Pancreas (tissue), 10 donors: Measurements from ENCODE around the gene SCMH1. TPM values are rescaled to one million over a fixed set of nuclear protein-coding genes. Genes with fewer than 3 reads are reported as not detected.

Source experiments
- ATAC-seq, 4 donors: fragments of 200-7000 bp; cut with Tn5 transposase; one replicate each; pipeline versions ENCODE4 v1.8.0 to v1.9.1; 2020; ENCODE audit warnings: mild to moderate bottlenecking in 4 of 4, moderate library complexity in 4 of 4
- DNase-seq, 6 donors: peaks; one replicate each; pipeline ENCODE4 v3.0.0-alpha.2; 2020
- FAIRE-seq: peaks from 2 replicates; lab custom pipeline; 2012; peaks lifted over from hg19 to GRCh38; lab: Jason Lieb, UNC
- H3K27ac ChIP-seq, 4 donors: fragments of 200-600 bp; sonication (generic); 1 replicate in 3 of 4; 2 replicates in 1 of 4; pipeline versions ENCODE4 v1.5.0 to v1.8.0; 2020
- H3K27me3 ChIP-seq, 4 donors: fragments of 200-600 bp; one replicate each; pipeline ENCODE4 v1.8.0; 2021
- H3K36me3 ChIP-seq, 3 donors: fragments of 200-600 bp; sonication (generic) in 1 of 3; one replicate each; pipeline versions ENCODE4 v1.5.0 to v1.8.0; 2020 to 2021
- H3K4me1 ChIP-seq, 3 donors: fragments of 200-600 bp; one replicate each; pipeline ENCODE4 v1.8.0; 2021
- H3K4me3 ChIP-seq, 4 donors: fragments of 200-600 bp; sonication (generic) in 2 of 4; one replicate each; pipeline versions ENCODE4 v1.5.0 to v1.8.0; 2020 to 2021
- H3K9me3 ChIP-seq, 4 donors: fragments of 200-600 bp; one replicate each; pipeline ENCODE4 v1.8.0; 2021
- WGBS, 2 donors: extraction: QIAGEN DNeasy Blood & Tissue Kit; methylation state at CpG; one replicate each; pipeline ENCODE4 v1.1.7; 2013; 5-methylcytosine and 5-hydroxymethylcytosine counted together
- intact Hi-C, 3 donors: fragments of 100-400 bp; cut with DNase I; formaldehyde crosslinking; loops; one replicate each; pipeline versions ENCODE4 v1.11.1 to v1.14.2; 2022
- polyA plus RNA-seq, 2 donors: library from polyadenylated mRNA; stranded (reverse); fragments of 200-250 nt; gene quantifications; one replicate each; pipeline ENCODE4 v1.2.3, GENCODE V29; 2013
- total RNA-seq, 6 donors: library from RNA; stranded (reverse); fragmentation: NEBNext Ultra II Directional in 4 of 6; extraction: Animal tissue kit (Norgen Biotek cat#: 25700) in 4 of 6; gene quantifications; one replicate each; pipeline versions ENCODE4 v1.2.1 to v1.2.4, GENCODE V29; 2021 to 2023
- TF ChIP-seq, protein P1 (sequence below), 4 donors: fragments of 200-600 bp; sonication (generic) in 3 of 4; IDR thresholded peaks; one replicate each; pipeline versions ENCODE4 v1.5.0 to v1.8.0; 2021; ENCODE audit warnings: antibody characterized with exemption in 4 of 4
- donor health status: healthy with polysubstance abuse.
- donor health status: DM: no; HTN: no; CAD: no; lungs with moderate emphysema.
- donor health status: DM: no; HTN: no; CAD: no.
- donor health status: control.
- donor health status: control.
- donor health status: Bipolar disorder and iron deficiency.
- donor health status: DM: yes; HTN: yes; CAD: no.
- donor health status: DM: no; HTN: no; CAD: no.
- donor health status: DM: no; HTN: no; CAD: no.
- donor health status: DM: yes; HTN: yes; CAD: no.

The SCMH1 gene
- total and polyA plus RNA-seq, 8 donors = 24.5 to 41.9 (median 29.9) TPM

DNA sequence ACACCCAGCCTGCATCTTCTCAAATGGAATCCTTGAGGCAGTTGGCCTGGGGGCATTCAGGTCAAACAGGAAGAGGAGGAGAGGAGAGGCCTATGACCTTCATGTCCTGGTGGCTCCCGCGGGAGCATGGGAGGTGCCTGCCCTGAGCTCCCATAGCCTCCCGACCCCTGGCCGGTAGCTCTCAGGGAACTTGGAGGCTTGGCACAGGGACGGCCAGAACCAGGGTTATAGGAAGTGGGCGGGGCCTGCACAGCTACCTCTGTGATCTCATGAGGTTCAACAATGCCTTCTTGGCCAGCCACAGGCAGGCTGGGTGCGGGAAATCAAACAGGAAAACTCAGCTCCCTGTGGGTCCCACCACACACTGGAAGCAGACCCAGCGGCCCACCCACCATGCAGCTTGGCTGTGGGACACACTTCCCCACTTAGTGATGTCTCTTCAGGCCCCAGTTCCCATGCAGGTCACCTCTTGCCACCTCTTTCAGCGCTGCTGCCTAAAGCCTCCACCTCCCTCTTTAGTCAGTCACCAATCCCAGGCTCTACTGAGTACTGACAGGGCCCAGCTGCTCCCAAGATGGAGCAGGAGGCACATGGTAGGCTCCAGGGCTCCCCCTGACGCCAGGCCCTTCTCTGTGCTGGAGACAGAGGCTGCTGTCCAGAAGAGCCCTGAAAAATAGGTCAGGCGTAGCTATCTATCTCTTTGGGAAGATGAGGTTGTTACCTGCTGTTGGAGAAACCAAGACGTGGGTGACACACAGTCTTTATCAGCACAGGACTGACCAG is 220.4 kb downstream of the SCMH1 start, which contains the start of gene SLFNL1:
TSS of gene SLFNL1 (minus strand) at position 200 of the 783 bp plus-strand sequence. CDS start 1,065 bp downstream, outside the sequence.
- TF ChIP-seq, protein P1, sequence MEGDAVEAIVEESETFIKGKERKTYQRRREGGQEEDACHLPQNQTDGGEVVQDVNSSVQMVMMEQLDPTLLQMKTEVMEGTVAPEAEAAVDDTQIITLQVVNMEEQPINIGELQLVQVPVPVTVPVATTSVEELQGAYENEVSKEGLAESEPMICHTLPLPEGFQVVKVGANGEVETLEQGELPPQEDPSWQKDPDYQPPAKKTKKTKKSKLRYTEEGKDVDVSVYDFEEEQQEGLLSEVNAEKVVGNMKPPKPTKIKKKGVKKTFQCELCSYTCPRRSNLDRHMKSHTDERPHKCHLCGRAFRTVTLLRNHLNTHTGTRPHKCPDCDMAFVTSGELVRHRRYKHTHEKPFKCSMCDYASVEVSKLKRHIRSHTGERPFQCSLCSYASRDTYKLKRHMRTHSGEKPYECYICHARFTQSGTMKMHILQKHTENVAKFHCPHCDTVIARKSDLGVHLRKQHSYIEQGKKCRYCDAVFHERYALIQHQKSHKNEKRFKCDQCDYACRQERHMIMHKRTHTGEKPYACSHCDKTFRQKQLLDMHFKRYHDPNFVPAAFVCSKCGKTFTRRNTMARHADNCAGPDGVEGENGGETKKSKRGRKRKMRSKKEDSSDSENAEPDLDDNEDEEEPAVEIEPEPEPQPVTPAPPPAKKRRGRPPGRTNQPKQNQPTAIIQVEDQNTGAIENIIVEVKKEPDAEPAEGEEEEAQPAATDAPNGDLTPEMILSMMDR (IDR thresholded peaks at IDR 0.05) = no peak
- ATAC-seq = peak in 1 of 4 donors; percentile 19
- intact Hi-C loops = no loop called here
- WGBS, 2 donors = 71 to 73% methylated on average over 12 of the region's 12 CpGs
- no peak for DNase-seq
- Histone ChIP-seq H3K9me3 (no peaks in the 10 kb centered on the region), H3K4me1 (no peaks in the 10 kb centered on the region), H3K27me3 (no peaks in the 10 kb centered on the region), H3K4me3 (no peak within 1 kb of the TSS), H3K27ac (no peak within 1 kb of the TSS), H3K36me3 (no peaks in the 10 kb centered on the region)
- no peak for FAIRE-seq

DNA sequence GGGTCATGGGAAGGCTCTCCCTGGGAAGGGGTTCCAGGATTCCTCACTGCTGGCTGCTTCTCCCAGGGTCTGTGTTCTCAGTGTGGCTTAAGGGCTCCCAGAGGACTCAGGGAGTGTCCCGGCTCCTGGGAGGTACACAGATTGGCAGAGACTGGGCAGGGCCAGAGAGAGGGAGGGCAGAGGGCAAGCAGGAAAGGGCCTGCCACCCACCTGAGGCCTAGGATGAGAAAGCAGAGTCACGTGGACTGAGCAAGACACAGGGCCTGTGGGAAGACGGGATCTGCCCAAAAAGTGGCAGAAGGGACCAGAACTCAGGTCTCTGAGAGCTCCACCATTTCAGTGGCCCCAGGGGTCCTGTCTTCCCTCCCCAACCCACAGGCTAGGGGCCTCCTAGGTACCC is 221.5 kb downstream of the SCMH1 start:
- FAIRE-seq = no peak
- no peak for DNase-seq
- no peak overlapping the region for H3K27ac ChIP-seq

DNA sequence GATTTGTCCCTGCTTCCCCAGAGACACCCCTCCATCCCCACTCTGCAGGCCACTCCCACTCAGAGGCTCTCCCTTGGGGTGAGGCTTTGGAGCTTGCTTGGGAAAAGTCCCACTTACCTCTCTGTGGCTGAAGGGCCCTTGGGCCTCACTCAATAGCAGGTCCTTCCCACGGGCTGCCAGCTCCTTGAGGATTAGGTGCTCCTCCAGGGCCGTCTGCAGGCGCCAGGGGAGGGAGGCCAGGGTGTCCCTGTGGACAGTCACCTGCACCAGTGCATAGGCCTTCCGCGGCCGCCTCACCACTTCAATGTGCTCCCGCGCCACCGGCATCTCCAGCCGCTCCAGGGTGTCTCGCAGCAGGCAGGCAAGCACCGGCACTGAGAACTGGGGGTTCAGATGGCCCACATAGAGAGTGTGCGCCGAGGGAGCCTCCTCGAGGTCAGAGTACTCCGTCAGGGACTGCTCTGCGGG is 222.0 kb downstream of the SCMH1 start:
- WGBS, 2 donors = 92 to 95% methylated on average over 17 of the region's 17 CpGs
- DNase-seq = no peak

More for the DNA sequence above, 221.5 kb downstream of the SCMH1 start:
- Histone ChIP-seq H3K27me3 (no peaks in the 10 kb centered on the region), H3K36me3 (no peaks in the 10 kb centered on the region), H3K9me3 (no peaks in the 10 kb centered on the region), H3K4me3 (no peak overlapping the region), H3K4me1 (no peaks in the 10 kb centered on the region)
- WGBS, 2 donors = 65 to 72% methylated on average over 3 of the region's 3 CpGs
- TF ChIP-seq, protein P1 (IDR thresholded peaks at IDR 0.05) = no peak
- ATAC-seq = peak in 1 of 4 donors; percentile 10
- intact Hi-C loops = no loop called here

DNA sequence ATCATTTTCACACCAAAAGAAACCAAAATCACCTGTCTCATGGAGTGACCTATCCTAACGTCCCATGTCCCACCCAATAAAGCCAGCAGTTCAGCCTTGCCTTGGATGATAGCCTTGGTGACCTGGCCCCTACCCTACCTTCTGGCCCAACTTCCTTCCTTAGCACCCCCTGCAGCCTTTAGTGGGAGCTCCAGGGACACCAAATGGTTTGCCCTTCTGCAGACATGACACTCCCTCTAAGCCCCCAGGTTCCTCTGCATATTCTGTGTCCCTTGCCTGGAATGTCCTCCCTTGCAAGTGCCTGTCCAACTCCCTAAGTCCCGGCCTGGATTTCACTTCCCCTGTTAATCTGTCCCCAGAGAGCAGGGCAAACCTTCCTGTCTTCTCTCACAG is 222.8 kb downstream of the SCMH1 start:
- intact Hi-C loops = loop anchor here in 1 of 3 donors (10.0 kb wide), 1 partner anchor 65 kb away; no protein-coding TSS in a partner anchor
- ATAC-seq (no peak), FAIRE-seq (no peak), DNase-seq (no peak)
- WGBS, 2 donors = 73 to 81% methylated on average over 2 of the region's 2 CpGs
- Histone ChIP-seq H3K27ac (no peak overlapping the region), H3K9me3 (no peaks in the 10 kb centered on the region), H3K4me1 (no peaks in the 10 kb centered on the region), H3K4me3 (no peak overlapping the region), H3K36me3 (no peaks in the 10 kb centered on the region), H3K27me3 (no peaks in the 10 kb centered on the region)
- TF ChIP-seq, protein P1 (IDR thresholded peaks at IDR 0.05) = no peak

More for the DNA sequence above, 222.0 kb downstream of the SCMH1 start:
- no peaks in the 10 kb centered on the region for H3K36me3 ChIP-seq
- ATAC-seq = no peak
- H3K9me3 ChIP-seq = no peaks in the 10 kb centered on the region
- H3K4me3 ChIP-seq = no peak overlapping the region
- no peaks in the 10 kb centered on the region for H3K4me1 ChIP-seq
- no peak for FAIRE-seq
- H3K27ac ChIP-seq = no peak overlapping the region
- TF ChIP-seq, protein P1 (IDR thresholded peaks at IDR 0.05) = no peak
- H3K27me3 ChIP-seq = no peaks in the 10 kb centered on the region
- intact Hi-C loops = no loop called here

DNA sequence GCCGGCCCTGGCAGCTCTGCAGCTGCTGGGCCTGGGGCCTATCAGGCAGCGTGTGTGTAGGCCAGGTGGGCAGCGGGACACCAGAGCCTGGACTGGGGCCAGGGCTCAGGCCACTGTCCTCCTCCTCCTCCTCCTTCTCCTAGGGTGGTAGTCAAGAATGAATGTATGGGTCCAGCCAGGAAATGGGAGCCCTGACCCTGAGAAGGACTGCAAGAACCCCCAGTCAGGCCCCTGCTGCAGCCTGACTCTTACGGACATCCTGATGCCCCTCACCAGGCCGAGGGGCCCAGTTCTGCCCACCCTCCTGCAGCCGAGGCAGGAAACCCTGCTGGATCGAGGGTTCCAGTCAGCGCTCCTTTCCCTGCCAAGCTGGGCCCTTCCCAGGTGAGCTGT is 224.1 kb downstream of the SCMH1 start:
- no peak for ATAC-seq
- Histone ChIP-seq H3K27me3 (no peaks in the 10 kb centered on the region), H3K27ac (no peak overlapping the region), H3K4me3 (no peak overlapping the region), H3K4me1 (no peaks in the 10 kb centered on the region), H3K36me3 (no peaks in the 10 kb centered on the region), H3K9me3 (no peaks in the 10 kb centered on the region)
- 88 to 94% methylated on average over 8 of the region's 8 CpGs for WGBS, 2 donors
- intact Hi-C loops = loop anchor here in 1 of 3 donors (10.0 kb wide), 1 partner anchor 63 kb away; no protein-coding TSS in a partner anchor
- DNase-seq = no peak
- FAIRE-seq = no peak
- TF ChIP-seq, protein P1 (IDR thresholded peaks at IDR 0.05) = no peak
